D721Med (cell line): ENCODE measurements around the gene LUZP2.

Experiments used
- DNase-seq: peaks from one replicate; pipeline ENCODE4 v3.0.0; 2011; ENCODE audit warnings: low spot score; ENCODE audit not compliant: insufficient read length
- FAIRE-seq: peaks from 2 replicates; lab custom pipeline; 2011; peaks lifted over from hg19 to GRCh38; lab: Jason Lieb, UNC
- TF ChIP-seq, protein P1 (sequence below): IDR thresholded peaks from 2 replicates; pipeline ENCODE4 v1.5.1; 2012; ENCODE audit warnings: mild to moderate bottlenecking, control low read depth; ENCODE audit not compliant: insufficient read depth; ENCODE audit errors: missing control alignments

LUZP2 gene

DNA sequence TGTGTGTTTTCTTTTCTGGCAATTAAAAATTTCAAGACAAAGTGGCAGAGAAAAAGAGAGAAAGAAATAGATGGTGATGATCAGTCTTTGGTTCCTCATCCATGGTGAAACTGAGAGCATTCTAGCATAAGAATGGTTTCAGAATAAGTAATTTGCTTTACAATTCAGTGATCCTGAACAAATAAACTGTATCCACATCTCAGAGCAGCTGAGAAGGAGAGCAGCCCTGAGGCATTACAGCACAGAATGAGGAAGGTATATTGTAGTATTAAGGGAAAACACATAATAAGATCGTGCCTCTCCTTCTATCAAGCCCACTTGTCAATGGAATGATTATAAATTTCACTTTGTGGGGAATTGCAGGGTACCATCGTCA, 17.4 kb downstream of the LUZP2 start:
- TF ChIP-seq, protein P1, sequence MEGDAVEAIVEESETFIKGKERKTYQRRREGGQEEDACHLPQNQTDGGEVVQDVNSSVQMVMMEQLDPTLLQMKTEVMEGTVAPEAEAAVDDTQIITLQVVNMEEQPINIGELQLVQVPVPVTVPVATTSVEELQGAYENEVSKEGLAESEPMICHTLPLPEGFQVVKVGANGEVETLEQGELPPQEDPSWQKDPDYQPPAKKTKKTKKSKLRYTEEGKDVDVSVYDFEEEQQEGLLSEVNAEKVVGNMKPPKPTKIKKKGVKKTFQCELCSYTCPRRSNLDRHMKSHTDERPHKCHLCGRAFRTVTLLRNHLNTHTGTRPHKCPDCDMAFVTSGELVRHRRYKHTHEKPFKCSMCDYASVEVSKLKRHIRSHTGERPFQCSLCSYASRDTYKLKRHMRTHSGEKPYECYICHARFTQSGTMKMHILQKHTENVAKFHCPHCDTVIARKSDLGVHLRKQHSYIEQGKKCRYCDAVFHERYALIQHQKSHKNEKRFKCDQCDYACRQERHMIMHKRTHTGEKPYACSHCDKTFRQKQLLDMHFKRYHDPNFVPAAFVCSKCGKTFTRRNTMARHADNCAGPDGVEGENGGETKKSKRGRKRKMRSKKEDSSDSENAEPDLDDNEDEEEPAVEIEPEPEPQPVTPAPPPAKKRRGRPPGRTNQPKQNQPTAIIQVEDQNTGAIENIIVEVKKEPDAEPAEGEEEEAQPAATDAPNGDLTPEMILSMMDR, result no peak
- DNase-seq (no peak), FAIRE-seq (no peak)

DNA sequence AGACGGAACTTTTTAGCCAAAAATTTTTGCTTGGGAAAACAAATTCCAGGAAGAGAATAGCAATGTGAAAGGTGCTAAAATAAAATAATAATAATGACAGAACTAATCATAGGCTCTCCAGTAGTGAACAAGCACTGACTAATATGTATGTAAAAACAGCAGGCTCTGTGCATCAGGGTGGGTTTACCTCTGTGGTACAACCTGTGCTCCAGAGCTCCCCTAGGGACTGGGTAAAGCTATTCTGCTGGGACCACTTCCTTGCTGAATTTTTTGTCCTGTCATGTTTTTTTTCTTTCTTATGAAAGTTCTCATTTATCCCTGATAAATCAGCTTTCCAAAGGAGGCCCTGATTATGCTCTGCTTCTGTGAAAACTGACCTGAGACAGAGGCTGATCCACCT, 18.8 kb downstream of the LUZP2 start:
- no peak for DNase-seq
- no peak for FAIRE-seq
- TF ChIP-seq, protein P1, result no peak

DNA sequence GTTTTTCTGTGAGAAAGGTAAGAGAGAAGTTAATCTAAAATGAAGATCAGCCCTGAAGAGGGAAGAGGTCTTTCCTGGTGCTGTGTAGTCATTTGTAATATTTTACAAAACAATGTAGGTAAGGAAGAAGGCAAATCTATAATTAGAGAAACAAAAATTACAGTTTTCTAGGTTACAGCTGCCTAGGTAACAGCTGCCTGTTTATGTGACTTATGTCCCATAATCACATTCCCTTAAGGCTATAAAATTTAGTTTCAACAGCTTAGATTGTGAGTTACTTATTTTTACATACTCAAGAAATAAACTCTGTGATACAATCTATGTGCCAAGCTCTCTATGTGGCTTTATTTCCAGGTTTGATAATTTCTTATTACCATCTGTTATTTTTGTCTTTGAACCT, 19.8 kb downstream of the LUZP2 start:
- no peak for DNase-seq
- TF ChIP-seq, protein P1, result no peak
- no peak for FAIRE-seq

DNA sequence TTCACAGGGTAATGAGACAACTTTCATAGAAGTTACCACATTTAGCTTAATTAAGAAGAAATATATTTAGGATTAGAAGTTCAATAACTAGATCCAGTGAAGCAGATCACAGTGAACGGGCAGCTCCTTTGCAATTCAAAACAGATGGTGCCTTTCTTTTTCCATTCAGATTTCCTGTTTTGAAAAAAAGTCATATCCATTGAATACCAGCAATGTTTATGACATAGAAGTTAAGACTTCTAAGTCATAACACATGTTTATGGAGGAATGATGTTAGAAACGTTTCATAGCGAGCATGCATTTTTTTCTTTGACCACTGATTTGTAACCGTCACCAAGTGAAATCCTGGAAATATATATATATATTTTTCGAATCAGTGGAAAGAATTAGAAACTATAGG, 24.7 kb downstream of the LUZP2 start:
- DNase-seq, result no peak
- TF ChIP-seq, protein P1, result no peak
- FAIRE-seq, result no peak

DNA sequence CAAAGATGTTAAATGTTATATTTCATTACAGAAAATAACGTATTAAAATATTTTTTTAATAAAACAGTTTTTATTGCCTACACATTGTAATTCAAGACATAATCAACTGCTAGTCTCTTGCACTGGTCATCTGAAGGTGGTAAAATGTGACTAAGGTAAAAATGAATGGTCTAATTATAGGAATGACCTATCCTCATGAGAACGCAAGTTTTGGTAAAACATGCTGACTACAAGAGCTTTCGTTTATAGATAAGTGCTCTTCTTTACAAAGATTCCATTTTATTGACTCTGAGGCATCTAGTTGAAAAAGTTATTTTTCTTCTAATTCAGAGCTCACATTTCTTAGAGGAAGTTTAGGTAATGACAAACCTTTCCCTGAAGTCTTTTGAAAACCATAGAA, 27.3 kb downstream of the LUZP2 start:
- no peak for DNase-seq
- TF ChIP-seq, protein P1, result no peak

DNA sequence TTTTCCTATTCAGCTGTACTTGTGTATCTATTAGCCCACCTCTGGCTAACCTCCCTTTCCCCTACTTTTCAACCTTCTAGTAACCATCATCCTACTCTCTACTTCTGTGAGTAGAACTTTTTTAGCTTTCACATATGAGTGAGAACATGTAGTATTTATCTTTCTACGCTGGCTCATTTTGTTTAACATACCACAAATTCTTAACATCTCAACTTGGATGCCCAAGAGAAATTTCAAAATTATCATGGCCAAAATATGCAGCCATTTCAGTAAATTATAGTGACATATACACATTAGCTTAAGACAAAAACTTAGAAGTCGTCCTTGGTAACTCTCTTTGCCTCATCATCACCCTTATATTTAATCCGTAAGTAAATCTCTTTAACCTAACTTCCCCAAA, 34.7 kb downstream of the LUZP2 start:
- DNase-seq (no peak), FAIRE-seq (no peak)
- TF ChIP-seq, protein P1, result no peak

More for the DNA sequence above, 27.3 kb downstream of the LUZP2 start:
- FAIRE-seq, result no peak

DNA sequence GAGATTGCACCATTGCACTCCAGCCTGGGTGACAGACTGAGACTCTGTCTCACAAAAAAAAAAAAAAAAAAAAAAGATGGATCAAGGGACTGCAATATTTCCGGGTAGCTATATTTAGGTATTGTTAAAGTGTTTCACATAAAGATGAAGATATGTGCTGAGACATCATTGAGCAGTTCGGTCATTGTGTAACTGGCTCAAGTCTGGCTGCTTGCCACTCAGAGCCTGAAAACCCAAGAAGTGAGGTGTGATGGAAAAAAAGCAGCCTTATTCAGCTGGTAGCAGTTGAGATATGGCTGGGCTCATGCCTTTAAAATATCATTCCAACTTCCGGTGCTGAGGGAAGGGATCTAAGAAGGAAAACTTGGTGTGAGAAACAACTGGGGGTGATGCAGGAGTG, 46.9 kb downstream of the LUZP2 start:
- no peak for FAIRE-seq
- DNase-seq, result no peak
- TF ChIP-seq, protein P1, result no peak
